ENCODE data around the gene LMF1.

GRCh38 chr16:877242-878071, 93.3 kb downstream of the LMF1 start:
- TF ChIP-seq CTCF (IDR thresholded peaks at IDR 0.05 in 2 of 3, conservative IDR thresholded peaks at IDR 0.05 in 1 of 3; ENCODE audit: borderline replicate concordance in 1 of 3, insufficient read depth in 1 of 3, low read depth in 2 of 3, low read length in 2 of 3): no peak
- no peak for TF ChIP-seq MAX (IDR thresholded peaks at IDR 0.05)
- no peak for TF ChIP-seq EZH2 (IDR thresholded peaks at IDR 0.05)
- no peak for TF ChIP-seq EGR1 (IDR thresholded peaks at IDR 0.05; ENCODE audit: low read depth)
- TF ChIP-seq SIN3A (IDR thresholded peaks at IDR 0.05; ENCODE audit: low read depth): no peak

All from HCT116 (cell line).